NCI-H2196 (cell line): Measurements from ENCODE around the gene ALDH1A2.
"Not testable (repeated sequence)": the region's sequence is repeated elsewhere in the genome, so short reads cannot be mapped to it uniquely, and the experiment has no call there.

Experiments used
- DNase-seq: peaks from one replicate; lab custom pipeline; 2025; ENCODE audit not compliant: unreplicated experiment; lab: John Stamatoyannopoulos, UW

Gene ALDH1A2

DNA sequence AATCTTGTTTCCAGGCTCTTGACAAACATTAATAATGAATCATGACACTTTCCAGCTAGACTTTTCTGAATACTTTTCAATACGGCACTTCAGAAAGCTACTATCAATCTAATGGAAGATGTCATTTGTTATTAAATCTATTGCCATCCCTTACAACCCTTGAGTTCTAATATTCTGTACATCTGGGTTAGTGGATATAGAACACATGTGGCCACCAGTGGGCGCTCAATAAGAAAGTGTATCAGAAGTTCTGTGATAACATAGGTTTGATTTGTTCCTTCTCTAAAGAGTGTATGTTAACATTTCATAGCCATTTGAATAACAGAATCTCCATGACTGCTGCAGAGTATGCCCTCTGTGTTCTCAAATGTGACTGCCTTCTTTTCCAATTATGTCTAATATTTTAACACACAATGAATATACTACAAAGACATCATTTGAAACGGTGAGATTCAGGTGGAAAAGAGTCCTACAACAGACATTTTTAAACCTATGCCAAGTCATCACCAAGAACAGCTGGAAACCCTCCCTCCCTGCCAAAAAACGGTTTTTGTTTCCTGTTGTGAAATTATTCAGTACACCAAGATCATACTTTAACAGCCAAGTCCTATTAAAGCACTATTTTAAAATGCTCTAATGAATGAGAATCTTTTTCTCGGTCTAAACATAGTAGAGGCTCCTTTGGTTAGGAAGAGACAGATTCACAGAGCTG is 22.2 kb downstream of the ALDH1A2 start:
- no peak for DNase-seq

DNA sequence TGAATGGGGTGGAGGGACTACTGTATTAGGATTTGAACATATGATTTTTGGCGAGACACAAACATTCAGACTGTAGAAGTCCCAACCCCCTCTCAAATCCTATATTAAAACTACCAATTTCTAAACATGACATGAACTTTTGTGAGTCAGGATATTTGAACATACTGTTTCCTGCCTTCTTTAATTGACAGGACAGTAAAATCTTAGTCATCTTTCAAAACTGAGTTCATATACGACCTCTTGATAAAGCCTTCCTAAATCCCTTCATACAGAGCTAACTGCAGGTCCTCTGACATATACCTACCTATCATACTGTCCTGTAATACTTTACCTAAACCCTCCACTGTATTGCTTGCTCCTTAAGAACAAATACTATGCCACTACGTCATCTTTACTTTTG is 23.5 kb downstream of the ALDH1A2 start:
- no peak for DNase-seq

DNA sequence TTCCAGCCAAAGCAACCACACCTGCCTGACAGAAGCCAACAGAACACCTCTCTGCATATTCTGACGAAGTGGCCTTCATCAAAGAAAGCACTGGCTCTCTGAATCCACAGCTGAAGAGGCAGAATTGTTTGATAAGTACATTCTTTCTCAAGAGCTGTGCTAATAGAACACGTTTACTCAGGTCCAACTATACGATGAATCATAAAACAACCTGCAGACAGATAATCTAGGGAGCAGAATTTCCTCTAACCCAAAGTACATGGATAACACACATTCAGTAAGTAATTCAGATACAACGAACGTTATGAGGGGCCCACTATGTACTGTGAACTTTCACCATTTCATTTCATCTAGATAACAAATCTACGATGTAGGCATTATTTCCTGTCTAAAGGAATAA is 25.4 kb downstream of the ALDH1A2 start:
- no peak for DNase-seq

DNA sequence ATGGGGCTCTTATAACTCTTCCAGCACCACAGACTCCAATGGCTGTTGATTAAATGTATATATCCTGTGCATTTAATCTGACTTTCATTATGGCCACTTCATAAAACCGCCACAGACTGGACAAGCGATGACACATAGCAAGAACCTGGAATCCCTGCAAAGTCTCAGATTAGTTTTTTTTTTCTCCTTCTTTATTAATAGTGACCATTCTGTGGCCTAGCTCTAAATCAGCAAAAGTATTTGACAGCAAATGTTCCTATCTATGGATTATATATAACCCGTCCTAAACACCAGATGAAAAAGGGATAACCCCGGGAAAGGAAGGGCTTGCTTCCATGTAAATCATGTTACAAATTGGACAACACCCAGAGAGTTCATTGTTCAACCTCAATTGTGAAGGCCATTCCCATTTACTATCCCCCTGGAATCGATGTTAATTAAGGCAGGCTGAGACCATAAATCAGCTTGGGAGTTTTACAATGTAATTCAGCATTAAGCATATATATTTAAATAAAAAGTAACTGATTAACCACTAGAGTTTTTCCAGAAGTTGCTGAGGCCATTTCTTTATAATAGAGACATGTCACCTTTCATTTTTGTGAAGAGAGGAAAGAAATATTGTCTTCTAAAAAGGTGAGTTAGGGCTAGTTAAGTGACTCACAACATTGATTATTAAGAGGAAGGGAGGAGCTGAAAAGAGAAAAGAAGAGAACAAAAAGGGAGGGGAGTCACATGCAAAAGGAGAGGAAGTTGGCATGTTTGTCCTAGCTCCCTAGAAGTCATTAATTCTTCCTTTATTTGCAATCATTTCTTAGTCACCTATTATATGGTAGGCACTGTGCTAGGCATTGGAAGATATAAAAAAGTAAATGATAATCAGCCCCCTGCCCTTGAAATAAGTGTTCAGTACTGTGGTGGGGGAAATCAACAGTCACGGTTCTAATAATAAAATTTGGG is 26.2 kb downstream of the ALDH1A2 start:
- DNase-seq: no peak

DNA sequence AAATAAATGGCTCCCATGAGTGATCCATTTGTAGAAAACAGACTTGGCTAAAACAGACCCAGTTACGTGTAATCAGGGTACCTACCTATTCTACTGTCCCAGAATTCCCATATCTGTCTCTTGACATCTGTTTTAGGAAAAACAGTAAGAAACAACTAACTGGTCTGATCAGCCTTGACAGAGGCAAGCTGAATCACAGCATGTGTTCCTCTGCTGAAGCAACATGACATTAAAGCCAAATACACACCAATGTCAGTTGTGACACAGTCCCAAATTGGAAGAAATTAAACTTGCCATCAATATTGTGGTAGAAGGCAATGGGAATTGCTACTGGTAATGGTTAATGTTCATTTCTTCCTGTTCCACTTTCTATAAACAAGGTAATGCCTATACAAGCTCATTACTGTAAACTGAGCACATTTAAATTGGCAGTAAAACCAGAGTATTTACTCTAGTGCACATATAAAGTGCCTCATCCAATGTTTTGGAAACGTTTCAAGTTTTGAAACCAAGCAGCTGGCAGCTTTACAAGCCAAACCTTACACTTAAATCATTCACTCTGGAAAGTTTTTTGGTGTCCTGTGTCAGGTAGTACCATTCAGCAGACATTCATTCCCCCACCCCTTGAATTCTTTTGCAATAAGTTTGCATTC is 27.0 kb downstream of the ALDH1A2 start:
- DNase-seq: peak; percentile 49

DNA sequence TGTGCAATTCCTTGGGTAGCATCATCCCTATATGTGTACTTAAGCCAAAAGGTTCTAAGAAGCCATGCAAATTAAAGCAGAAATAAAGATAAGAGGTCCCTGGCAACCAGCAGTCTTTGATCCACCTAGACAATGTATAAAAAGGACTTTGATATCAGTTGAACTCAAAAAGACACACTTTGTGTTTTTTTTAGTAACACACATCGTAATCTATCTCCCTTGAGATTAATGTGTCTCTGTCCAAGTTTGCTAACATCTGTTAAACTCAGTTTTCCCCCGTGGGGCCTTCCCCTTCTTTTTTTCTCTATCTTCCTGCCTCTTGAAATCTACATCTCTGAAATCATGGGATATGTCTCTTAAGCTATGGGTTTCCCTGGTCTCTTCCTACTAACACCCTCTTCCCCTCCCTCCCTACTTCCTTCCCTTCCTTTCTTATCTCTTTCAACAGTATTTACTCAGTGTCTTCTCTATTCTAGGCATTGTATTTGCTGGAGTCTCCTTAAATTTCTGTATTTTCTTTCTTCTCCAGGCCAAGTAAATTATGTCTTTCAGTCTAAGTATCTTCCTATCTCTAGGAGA is 27.7 kb downstream of the ALDH1A2 start:
- DNase-seq: no peak

DNA sequence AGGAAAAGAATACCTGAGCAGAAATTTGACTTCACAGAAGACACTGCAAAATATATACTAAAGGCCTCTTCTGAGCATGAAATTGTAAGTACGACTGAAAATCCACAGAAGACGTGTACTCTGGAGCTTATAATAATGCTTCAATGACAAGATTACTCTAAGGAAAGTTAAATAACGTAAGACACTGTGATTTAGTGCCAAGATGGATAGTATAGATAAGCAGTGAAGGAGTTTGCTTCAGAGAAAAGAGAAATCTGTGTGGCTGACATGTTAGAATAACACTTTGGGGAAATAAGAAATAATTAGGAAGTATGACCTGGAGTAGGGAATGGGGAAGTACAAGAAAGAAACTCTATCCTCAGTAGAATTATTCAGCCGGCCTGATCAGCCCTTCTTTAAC is 28.9 kb downstream of the ALDH1A2 start:
- DNase-seq: no peak

DNA sequence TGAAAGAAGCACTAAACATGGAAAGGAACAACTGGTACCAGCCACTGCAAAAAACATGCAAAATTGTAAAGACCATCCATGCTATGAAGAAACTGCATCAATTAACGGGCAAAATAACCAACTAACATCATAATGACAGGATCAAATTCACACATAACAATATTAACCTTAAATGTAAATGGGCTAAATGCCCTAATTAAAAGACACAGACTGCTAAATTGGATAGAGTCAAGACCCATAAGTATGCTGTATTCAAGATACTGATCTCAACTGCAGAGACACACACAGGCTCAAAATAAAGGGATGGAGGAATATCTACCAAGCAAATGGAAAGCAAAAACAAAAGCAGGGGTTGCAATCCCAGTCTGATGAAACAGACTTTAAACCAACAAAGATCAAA is 37.1 kb downstream of the ALDH1A2 start:
- not testable (repeated sequence) for DNase-seq

DNA sequence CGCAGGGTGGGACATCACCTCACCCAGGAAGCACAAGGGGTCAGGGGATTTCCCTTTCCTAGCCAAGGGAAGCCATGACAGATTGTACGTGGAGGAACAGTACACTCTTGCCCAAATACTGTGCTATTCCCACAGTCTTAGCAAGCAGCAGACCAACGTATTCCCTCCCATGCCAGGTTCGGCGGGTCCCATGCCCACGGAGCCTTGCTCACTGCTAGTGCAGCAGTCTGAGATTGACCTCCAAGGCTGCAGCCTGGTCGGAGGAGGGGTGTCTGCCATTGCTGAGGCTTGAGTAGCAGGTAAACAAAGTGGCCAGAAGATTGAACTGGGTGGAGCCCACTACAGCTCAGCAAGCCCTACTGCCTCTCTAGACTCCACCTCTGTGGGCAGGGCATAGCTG is 39.0 kb downstream of the ALDH1A2 start:
- DNase-seq: no peak

DNA sequence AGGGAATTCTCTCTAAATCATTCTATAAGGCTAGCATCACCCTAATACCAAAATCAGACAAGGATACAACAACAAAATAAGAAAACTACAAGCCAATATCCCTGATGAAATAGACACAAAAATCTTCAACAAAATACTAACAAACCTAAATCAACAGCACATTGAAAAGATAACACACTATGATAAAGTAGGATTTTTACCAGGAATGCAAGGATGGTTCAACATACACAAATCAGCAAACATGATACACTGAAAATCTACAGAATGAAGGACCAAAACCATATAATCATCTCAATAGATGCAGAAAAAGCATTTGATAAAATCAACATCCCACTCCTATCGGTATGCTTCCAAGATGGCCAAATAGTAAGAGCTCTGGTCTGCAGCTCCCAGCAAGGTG is 39.5 kb downstream of the ALDH1A2 start:
- no peak for DNase-seq

DNA sequence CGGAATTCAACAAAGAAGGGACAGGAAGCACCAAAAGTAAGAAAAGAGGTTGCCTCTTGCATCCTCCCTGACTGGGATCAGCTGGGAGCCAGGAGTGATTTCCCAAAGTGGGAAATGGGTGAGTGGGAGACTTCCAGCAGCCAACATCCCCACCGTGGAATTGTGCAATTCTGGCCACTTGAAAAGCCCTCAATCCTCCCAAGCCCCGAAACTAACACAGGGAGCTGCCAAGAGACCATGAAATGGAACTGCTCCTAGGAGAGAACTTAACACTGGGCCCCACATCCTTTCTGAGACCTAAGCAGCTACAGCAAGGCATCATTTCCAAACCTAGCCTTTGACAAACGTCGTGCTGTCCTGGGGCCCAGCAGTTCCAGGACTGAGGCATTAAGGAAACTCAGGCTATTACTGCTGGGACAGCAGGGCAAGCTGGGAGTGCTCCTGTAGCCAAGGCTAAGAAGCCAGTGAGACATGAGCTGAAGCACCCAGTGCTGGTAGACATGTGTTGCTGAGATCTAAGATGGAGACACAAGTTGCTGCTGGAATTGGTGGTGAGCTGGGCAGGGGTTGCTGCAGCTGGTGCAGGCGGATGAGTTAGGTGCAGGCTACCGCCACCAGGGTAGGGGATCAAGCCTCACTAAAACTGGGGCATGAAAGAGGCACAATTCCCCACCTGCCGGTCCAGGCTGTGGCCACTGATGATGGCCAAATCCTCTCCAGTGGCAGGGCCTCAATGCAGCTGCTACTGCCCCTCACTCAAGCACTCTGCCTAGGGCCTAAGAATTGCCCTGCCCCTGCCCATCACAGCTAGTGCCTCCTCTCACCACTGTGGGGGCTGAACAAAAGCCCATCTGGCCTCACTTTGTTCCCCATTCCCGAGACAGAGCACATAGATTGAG is 43.9 kb downstream of the ALDH1A2 start:
- no peak for DNase-seq

DNA sequence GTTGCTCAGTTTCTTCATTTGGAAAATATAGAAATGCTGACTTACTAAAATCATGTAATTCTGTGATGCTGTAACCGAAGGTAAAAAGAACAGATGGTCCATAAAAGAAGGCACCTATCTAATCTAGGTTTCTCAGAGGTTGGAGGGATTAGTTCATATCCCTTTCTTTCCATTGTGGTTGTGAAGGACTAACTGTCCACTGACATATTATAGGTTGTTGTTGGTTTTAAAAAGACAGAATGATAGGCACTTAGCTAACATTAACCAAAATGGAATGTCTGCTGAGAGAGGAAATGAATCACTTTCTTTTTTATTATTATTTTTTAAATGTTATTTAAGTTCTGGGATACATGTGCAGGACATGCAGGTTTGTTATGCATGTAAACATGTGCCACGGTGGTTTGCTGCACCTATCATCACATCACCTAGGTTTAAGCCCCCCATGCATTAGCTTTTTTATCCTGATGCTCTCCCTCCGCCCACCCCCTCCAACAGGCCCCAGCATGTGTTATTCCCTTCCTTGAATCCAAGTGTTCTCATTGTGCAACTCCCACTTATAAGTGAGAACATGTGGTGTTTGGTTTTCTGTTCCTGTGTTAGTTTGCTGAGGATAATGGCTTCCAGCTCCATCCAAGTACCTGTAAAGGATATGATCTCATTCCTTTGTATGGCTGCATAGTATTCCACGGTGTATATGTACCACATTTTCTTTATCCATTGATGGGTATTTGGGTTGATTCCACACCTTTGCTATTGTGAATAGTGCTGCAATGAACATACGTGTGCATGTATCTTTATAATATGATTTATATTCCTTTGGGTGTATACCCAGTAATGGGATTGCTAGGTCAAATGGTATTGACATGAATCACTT is 45.8 kb downstream of the ALDH1A2 start:
- DNase-seq: no peak

DNA sequence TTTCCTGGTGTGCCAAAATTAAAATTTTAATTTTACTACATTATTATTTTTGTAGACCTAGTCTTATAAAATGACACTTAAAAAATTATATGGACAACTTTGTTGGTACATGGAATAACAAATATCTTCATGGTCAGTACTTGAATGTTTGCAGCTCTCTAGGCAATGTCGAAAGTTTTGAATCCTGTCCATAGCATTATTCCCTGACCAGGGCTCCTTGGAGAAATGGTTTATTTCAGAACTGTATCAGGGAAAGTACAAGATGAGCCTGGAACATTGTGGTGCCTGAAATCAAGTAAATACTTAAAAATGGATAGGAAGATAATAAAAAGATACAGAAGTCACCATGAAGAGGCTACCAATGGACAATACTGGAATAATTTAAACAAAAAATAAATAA is 47.6 kb downstream of the ALDH1A2 start:
- no peak for DNase-seq

DNA sequence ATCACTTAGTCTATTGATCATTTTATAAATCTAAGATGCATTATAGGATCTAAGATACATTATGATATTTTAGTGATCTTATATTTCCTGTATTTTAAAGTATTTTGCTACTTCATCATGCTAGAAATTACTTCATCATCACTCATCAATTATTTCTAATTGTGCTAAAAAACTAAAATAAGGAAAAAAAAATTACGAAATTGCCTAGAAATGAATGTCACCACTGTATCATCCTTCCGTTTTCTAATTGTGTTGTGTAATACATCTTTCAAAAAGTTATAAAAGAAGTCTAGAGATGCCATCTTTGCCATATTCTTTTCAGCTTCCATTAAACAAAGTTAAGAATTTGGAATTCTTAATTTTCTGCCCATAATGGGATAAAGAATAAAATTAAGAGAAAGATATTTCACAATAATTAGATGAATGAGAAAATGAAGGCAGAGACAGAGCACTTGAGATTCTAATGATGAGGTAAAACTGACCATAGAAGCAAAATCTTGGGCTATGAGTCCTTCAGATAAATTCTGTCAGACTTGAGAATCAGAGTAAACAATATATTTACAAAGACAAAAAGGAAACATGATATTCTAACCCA is 48.8 kb downstream of the ALDH1A2 start:
- no peak for DNase-seq

DNA sequence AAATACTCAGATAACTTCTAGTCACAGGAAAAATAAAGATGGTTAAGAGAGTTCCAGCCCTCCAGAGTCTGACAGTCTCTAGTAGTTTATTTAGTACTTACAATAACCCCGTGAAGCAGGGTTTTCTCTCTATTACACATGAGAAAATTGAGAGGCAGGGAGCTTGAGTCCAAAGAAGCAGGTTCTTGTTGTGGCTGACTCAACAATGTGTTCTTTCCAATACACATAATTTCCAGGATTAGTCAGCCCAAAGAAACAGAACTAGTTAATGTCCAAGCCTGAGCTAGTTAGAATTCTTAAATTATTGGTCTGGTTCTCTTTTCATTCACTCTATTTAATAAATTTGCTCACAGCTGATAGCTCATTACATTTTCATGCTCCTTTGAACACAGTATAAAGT is 49.9 kb downstream of the ALDH1A2 start:
- DNase-seq: no peak

DNA sequence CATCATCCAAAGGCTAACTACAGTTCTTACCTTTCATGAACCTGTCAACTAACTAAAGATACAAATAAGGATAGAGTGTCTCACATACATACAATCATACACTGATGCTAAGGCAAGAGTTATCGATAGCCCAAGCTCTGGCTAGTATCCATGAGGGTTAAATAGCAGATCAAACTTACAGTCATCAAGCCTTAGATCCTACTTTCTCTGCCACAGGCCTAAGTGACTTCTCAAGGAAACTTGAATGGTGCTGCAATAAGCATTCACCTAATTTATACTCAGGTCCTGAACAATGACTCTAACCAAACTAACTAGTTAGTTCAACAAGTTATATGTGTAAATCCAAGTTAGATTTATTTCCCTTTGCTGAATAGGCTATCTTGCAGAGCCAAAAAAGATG is 51.0 kb downstream of the ALDH1A2 start:
- DNase-seq: no peak

DNA sequence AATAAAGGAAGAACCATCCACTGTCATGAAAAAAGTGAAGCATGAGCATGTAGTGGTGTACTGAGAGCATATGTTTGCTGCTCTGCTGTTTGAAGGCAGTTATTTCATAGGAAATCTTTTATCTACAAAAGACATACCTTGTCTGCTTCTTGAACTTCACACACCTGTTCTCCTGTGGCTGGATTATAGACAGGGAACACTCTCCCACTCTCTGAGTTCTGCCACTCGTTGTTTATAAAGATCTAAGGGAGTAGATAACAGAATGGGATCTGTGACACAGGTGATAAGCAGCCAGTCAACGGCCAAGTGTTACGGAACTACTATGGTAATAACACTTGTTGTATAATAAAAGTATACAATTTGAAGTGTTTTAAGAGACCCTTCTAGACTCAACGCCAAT is 51.5 kb downstream of the ALDH1A2 start:
- DNase-seq: no peak

DNA sequence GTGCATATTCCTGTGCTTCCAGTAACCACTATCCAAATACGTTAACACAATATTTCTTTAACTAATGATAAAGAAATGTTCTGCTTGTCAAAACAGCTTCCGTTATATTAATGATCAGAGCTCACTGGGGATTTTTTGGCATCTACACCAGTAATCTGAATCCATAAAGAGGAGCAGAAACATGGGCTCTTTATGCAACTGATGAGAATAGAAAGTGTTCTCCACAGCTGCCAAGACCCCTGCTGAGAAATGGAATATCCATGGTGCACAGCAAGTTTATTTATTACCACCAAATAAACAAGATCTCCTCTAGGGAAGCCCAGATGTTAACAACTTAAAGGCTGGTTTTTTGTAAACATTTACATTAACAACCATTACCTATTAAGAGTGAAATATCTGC is 54.5 kb downstream of the ALDH1A2 start:
- no peak for DNase-seq

DNA sequence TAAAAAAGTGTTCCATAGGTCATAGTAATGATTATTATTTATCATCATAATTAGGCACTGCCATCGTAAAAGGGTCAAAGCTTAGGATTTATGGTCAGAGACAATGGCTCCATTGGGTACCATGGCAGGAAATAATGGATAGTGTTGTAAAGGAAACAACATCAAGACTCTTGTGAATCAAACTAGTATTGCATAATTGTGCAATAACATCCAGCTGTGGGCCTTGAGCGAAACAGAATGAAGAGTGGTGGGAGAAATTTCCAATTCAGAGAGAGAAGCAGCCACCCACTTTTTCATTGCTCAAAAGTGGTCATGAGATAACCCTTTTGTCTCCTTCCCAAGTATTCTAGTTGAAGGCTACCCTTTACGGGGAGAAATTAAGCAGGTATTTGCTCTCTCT is 61.7 kb downstream of the ALDH1A2 start:
- DNase-seq: no peak
